GM12873 (cell line): ENCODE data around the gene TMEM240.

Experiments
- TF ChIP-seq, protein P1 (sequence below): IDR thresholded peaks from 2 replicates; pipeline ENCODE4 v1.5.1; 2012; ENCODE audit warnings: low read depth, mild to moderate bottlenecking, moderate library complexity, low read length, control low read depth; ENCODE audit not compliant: insufficient read depth; ENCODE audit errors: missing control alignments

The TMEM240 gene

DNA sequence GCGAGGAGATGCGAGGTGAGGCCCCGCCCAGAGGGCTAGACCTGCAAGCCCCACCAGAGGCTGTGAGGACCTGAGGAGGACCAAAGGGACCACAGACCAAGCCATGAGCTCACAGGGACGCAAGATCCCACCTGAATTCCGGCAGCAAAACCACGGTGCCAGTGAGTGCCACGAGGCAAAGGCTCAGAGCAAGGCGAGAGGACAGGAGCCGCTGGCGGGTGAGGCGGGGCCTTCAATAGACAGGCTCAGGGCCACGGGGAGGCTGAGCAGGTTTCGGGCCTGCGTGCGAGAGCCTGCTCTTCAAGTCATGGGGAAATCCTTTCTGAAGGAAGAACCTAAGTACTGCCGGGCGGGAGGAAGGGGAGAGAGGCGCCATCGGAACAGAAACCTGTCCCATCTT, 7.1 kb upstream of the TMEM240 start:
- TF ChIP-seq, protein P1, sequence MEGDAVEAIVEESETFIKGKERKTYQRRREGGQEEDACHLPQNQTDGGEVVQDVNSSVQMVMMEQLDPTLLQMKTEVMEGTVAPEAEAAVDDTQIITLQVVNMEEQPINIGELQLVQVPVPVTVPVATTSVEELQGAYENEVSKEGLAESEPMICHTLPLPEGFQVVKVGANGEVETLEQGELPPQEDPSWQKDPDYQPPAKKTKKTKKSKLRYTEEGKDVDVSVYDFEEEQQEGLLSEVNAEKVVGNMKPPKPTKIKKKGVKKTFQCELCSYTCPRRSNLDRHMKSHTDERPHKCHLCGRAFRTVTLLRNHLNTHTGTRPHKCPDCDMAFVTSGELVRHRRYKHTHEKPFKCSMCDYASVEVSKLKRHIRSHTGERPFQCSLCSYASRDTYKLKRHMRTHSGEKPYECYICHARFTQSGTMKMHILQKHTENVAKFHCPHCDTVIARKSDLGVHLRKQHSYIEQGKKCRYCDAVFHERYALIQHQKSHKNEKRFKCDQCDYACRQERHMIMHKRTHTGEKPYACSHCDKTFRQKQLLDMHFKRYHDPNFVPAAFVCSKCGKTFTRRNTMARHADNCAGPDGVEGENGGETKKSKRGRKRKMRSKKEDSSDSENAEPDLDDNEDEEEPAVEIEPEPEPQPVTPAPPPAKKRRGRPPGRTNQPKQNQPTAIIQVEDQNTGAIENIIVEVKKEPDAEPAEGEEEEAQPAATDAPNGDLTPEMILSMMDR, result no peak

DNA sequence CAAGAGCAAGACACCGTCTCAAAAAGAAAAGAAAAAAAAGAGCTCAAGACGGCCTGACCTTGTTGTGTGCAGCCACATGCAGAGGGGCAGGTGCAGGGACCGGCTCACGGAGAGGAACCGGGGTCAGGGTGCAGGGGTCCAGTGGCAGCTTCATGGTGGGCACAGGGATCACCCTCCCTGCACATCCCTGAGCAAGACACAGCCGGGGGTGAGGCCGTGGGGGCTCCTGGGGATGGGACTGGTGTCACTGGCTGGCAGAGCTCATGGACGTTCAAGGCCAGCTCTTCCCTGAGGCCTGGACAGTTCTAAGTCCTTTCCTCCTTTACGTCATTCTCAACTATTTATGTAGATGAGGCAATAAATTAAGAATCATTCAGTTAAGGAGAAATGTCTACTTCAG, 6.6 kb upstream of the TMEM240 start:
- TF ChIP-seq, protein P1, result no peak

DNA sequence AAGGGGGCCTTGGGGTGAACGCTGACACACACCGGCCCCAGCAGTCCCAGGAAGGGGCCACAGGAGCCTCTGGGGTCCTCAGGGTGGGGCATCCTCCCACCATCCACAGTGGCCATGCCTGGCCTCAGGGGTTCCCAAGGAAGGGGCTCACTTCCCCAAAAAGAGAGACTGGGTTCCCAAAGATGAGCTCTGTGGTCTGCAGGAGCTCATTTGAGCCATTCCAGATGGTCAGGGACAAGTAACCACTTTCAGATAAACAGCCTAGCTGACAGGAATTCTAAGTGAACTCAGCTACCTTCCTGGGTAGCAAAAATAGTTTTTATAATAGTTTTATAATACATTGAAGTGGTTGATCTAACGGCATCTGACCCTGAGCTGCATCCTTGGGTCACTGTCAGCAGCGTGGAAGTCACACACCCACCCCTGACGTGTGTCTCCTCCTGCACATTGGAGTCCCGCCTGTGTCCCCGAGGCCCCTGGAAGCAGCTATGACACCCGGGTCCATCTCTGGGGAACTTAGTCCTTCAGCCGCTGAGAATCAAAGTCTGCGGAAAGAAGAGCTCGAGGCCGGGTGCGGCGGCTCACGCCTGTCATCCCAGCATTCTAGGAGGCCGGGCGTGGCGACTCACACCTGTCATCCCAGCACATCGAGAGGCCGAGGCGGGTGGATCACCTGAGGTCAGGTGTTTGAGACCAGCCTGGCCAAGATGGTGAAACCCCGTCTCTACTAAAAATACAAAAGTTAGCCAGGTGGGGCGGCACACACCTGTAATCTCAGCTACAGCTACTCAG, 5.7 kb upstream of the TMEM240 start:
- TF ChIP-seq, protein P1, result no peak

DNA sequence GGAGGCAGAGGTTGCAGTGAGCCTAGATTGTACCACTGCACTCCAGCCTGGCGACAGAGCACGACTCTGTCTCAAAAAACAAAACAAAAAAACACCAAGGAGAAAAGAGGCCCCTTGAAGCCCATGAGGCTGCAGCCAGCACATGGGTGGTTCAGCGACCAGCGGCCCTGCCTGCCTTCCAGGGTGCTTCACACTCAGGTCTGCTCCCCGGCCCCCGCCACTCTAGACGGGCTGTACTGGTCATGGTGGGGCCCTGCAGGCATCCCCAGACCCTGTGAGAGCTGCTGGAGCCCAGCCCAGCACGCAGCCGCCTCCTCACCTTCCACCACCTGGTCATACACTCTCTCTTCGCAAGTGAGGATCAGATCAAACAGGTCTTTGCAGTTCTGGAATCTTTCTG, 4.1 kb upstream of the TMEM240 start:
- TF ChIP-seq, protein P1, result no peak

DNA sequence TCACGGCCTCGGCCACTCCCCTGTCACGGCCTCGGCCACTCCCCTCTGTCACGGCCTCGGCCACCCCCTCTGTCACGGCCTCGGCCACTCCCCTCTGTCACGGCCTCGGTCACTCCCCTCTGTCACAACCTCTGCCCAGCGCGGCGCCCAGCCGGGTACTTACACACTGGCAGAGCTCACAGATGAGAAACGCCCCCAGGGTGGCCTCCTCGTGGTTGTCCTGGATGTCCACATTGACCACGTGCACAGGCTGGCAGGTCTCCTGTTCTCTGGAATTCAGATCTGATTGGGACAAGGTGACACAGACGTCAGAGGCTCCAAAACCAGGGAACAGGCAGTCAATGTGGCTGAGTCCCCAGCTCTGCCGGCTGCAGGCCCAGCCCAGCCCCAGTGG, 3.3 kb upstream of the TMEM240 start:
- TF ChIP-seq, protein P1, result no peak

DNA sequence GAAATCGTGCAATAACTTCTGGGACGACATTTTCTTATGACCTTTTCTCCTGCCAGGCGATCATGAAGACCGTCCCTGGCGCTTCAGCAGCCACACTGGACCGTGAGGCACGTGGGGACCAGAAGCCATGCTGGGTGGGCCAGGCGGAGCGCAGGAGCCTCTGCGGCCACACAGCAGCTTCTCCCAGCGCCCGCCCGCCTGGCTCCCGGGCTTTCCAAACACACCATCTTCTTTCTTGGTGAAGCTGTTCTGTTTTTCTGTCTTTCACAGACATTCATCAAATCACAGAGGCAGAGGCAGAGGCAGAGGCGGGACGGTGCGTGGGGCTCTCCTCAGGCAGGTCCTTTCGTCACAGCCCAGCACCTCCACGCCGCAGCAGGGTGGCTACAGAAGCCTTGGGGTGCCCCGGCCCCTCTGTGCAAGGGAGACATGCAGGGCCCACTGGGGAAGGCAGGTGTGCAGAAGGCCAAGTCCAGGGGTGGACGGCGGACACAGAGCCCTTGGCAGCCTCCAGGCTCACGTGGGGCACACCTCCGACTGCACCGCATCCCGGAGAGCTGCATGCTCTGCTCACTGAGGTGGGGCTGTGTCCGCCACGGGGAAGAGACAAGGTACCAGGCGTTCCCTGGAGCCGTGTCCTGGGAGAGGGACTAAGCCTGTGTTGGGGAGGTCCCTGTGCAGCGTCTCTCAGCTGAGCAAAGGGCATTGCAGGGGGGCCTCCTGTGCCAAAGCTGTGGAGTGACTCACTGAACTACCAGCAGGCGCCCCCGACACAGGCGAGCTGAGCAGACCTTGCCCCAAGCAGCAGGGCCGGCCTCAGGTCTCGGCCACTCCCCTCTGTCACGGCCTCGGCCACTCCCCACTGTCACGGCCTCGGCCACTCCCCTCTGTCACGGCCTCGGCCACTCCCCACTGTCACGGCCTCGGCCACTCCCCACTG, 2.6 kb upstream of the TMEM240 start:
- TF ChIP-seq, protein P1, result no peak
